GM15510 (cell line): Measurements from ENCODE around the gene IL17B.
A peak's percentile ranks its signal among the peaks of the same experiment; 100 is the strongest.

Source experiments
- POLR2A ChIP-seq: IDR thresholded peaks from 3 replicates; pipeline ENCODE4 v1.6.1; 2011; ENCODE audit warnings: borderline replicate concordance; ENCODE audit not compliant: insufficient read length; ENCODE audit errors: extremely low read depth

The IL17B gene

DNA sequence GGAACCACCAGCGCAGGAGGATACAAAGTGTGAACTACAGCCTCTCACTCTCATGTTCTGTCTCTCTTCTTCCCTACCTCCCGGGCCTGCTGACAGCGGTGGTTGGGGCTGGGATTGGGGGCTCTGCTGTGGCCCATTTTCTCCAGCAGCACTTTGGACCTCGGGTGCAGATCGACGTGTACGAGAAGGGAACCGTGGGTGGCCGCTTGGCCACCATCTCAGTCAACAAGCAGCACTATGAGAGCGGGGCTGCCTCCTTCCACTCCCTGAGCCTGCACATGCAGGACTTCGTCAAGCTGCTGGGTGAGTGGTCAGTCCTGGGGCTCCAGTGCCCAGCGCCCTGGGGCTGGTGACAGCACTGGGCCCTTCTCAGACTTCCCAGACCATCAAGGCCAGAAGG is 16.6 kb downstream of the IL17B start:
- no peak for TF ChIP-seq POLR2A

DNA sequence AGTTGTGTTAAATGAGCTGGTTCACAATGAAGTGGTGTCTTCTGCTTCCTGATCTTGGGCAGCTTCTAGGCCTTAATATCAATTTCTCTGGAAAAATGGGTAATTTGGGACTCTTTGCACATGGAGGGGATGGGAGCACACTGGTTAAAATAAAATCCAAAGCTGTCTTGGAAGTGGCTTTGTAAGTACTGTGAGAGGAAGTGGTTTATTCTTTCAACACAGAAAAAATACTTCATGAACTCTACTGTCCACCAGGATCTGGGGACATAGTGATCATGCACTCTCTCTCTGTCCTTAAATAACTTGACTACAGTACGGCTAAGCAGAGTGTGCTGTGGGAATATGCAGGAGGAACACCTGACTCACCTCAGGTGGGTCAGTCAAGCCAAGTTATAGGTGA is 18.8 kb downstream of the IL17B start:
- TF ChIP-seq POLR2A = no peak

DNA sequence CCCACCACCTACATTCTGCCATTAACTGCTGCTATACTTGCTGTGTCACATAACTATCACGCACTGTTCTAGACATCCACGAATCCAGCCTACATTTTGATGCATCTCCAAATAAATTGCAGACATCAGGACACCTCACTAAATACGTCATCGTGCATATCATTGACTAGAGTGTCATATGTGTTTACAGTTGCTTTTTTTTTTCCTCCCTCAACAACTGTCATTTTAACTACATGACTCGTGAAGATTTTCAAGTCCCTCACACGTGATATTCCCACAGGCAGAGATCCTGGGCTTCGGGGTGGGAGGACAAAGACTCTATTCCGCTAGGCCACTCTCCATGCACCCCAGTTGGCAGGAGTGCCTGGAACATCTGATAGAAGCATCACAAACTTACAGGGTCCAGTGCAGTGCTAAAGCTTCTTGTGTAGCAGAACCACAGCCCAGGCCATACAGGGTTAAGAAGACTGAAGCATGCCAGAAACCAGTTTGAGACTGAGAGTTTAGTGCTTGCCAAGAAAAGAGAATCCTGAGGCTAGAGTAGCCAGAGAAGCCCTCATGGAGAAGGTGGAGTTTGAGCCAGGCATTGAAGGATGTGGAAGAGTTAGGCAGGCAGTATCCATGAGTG is 20.1 kb downstream of the IL17B start:
- no peak for TF ChIP-seq POLR2A

DNA sequence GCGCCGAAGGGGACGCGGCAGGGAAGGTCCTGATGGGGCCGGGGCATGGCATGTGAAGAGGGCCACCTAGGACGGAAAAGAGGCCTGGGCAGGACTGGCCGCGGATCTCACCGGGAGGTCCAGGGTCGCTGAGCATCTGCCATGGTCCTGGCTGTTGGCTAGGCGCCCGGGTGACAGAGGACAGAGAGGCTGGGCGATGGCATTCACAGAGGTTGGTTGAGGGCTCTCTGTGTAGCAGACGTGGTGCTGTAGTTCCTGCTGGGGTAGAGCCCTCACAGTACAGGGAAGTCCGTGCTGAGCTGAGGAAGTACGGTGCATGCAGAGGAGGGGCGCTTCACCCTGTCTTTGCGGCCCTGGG is 20.8 kb downstream of the IL17B start:
- TF ChIP-seq POLR2A = no peak

DNA sequence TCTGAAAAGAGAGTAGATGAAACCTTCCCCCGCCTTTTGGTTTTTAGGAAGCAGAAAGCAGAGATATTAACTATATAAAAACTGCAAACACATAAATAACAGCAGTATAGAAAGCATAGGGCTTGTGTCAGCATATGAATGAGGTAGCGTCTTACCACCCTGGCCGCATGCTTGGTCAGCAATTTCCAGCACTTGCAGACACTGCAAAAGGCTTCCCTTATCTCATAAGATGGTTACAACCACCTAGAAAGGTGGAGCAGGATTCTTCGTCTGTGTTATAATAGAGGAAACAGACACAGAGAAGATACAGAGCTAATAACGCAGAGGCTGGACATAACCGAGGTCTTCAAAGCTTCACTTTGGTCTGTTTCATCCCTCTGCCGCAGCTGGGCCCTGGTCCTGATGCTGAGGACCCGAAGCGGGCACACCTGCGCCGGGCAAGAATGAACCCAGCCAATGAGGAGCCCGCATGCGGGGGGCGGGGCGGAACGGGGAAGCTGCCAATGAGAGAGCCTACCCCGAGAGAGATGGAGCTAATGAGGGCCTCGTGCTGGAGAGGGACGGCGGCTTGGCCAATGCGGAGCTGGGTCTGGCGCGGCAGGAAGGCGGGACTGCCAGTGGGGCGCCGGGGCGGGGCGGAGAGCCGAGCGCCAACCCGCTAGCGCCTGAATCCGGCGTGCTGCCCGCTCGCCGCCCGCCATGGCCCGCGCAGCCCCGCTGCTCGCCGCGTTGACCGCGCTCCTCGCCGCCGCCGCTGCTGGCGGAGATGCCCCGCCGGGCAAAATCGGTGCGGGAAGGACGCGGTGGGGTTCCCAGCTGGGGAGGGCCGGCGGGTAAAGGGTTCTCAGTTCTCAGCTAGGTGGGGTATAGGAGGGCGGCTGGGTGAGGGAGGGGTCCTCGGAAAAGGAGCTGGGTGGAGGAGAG is 21.5 kb downstream of the IL17B start, which contains the start of gene PCYOX1L:
Gene PCYOX1L (plus strand): TSS at position 677 of the 924 bp plus-strand sequence. CDS start 23 bp downstream, at position 700.
- TF ChIP-seq POLR2A = peak; percentile 89

DNA sequence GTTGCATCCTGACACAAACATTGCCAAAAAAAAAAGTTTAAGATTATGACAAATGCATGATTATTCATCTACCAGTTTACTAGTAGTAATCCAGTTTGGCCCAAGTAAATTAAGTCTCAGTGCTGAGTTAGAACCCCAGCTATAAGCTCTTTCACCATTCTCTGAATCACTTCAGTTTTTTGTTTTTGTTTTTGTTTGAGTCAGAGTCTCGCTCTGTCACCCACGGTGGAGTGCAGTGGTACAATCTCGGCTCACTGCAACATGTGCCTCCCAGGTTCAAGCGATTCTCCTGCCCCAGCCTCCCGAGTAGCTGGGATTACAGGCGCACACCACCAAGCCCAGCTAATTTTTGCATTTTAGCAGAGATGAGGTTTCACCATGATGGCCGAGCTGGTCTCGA is 22.7 kb downstream of the IL17B start:
- TF ChIP-seq POLR2A = no peak

DNA sequence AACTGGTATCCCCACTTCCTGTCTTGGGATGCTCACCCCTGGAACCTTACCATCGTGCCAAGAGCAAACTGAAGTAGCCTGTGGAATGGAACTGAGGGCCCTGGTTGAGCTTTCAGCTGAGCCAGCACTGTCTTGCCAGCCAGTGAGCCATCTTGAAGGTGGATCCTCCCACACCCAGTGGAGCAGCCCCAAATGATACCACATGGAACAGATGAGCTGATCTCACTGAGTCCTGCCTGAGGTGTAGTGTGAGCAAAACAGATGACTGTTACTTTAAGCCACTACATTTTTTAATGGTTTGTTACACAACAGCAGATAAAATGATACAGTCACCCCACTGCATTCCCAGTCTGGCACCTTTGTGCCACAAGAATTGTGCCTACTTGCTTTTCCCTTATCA is 23.4 kb downstream of the IL17B start:
- no peak for TF ChIP-seq POLR2A

DNA sequence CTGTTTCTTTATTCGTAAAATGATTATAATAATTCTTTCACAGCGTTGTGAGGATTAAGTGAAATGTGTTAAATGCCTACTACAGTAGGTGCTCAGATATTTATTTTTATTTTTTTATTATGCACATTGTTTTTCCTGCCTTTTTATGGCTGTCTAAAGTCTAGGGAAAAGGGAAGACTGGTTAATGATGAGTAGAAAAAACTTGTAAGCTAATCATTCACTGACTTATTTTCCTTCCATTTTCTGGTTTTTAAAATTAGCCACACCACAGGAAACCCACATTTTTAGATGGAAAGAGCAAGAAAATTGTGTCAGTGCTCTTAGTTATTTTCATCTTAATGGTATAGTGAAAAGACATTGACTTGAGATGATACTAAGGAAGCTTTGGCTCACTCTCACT is 25.2 kb downstream of the IL17B start:
- no peak for TF ChIP-seq POLR2A

DNA sequence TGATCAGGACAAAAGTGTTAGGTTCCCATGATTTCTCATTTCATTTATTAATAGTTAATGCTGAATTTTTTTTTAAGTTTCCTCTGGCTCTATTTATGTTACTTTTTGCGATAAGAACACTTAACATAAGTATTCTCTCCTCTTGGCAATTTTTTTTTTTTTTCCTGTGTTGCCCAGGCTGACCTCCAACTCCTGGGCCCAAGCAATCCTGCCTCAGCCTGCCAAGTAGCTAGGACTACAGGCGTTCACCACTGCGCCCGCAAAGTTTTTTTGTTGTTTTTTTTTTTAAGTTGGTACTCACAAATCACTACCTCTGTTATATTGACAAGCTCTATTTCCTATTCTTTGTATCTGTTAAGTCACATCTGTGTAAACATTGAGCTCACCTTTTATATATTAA is 26.9 kb downstream of the IL17B start:
- no peak for TF ChIP-seq POLR2A

DNA sequence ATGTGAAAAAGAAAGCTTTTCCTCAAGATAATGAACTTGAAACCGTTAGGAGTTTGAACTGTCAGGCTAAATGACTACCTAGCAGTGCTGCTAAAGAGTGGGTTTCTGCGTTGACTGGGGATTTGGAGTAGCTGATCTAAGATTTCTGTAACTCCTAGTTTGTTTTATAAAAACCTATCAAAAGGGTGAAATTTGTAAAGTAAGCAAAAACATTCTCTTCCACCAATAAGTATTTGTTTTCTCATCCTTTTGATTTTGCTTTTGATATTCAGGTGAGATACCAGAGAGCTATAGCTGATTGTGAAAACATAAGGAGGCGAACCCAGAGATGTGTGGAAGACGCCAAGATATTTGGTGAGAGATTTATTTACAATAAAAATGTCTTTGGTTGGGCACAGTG is 29.7 kb downstream of the IL17B start:
- no peak for TF ChIP-seq POLR2A

DNA sequence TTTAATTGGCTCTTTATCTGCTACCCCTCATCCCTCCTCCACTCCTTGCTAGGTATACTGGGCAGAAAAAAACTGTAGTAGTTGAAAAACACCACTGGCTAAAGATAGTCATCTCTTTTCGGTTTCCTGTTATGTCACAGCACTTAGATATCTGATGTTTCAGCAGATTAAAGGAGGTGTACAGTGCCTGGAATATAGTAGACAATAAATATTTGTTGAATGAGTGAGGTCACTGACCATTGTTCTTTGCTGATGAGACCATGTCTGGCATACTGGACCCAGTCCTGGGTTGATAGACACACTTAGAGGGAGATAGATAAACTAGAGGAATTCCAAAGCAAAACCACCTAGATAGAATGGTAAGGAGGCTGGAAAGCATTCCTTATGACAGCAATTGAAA is 30.6 kb downstream of the IL17B start:
- TF ChIP-seq POLR2A = no peak

DNA sequence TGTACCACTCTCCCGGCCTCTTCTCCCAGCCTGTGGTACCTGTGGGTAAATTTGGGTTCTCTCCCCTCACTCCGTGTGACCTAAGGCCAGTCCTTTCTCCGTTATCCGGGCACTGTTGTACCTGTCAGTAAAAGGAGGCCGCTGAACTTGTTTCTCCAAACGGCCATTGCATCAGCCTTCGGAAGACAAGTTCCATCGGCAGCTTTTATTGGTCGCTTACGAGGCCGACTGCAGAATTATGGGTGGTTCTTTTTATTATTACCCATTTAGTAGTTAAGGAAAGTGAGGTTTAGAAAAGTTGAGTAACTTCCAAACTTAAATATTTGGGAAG is 33.2 kb downstream of the IL17B start:
- no peak for TF ChIP-seq POLR2A

DNA sequence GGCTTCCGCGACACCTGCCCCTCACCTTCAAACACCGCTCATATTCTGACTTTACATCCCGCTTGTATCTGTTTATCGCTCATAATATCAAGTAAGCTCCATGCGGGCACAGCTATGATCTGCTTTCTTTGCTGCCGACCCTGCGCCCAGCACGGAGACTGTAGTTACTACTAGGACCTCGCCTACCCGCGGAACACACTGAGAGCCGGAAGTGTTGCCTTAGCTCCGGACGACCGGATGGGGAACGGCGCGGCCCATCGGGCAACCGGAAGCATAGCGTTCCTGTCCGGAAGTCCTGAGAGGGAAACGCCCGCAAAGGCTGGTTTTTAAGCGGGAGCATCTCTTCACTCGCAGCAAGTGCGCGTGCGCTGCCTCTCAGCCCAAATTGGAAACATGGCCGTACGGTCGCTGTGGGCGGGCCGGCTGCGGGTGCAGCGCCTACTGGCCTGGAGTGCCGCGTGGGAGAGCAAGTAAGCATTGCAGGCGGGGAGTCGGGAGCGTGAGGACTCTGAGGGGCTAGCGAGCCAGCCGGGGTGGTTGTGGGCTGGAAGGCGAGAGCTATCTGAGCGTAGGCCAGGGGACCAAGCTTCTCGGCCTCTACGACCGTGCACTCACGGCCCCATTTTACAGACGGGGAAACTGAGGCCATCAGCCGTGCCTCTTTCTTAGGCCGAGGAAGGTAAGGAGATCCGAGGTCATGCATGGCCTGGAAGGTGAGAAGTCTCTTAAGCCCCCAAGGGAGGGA is 33.8 kb downstream of the IL17B start, which contains the start of gene GRPEL2:
Gene GRPEL2 (plus strand): TSS at position 353 of the 745 bp plus-strand sequence. CDS start 41 bp downstream, at position 394.
- peak; percentile 90 for TF ChIP-seq POLR2A

DNA sequence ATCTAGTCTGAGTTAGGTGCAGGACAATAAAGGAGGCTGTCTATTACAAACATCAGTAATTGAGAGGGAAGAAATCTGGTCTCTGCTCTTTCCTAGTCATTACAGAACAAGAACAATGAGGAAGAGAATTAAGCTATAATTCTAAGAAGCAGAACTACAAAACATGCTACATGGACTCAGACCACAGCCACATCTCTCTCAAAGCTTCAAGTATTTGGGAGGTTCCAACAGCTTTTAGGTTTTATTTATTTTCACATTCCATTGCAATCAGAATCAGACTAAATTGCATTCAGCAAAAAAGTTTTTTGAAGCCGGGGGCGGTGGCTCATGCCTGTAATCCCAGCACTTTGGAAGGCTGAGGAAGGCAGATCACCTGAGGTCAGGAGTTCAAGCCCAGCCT is 34.9 kb downstream of the IL17B start:
- no peak for TF ChIP-seq POLR2A

DNA sequence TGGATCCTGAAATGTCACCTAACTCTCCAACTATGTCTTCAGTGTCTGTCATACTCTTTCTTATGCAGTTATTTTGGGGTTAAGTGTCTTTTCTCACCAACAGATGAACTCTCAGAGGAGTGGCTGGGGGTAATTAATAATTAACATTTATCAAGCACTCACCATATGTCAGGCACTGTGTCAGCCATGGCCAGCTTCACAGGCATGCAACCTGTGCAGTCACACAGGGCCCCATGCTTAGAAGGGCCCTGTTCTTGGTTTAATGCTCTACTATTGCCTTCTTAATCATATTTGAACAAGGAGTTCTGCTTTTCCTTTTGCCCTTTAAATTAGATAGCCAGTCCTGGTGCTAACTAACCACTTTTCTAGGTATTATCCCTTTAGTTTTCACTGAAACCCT is 37.2 kb downstream of the IL17B start:
- no peak for TF ChIP-seq POLR2A
